K562 (cell line): ENCODE data around the gene MLST8.

Experiments used
- ARHGAP35 ChIP-seq: fragments of 450-650 bp; IDR thresholded peaks from 2 replicates; pipeline ENCODE4 v1.6.1; 2018; ENCODE audit not compliant: partially characterized antibody
- CBX5 ChIP-seq: IDR thresholded peaks from 2 replicates; pipeline ENCODE4 v1.6.1; 2014; ENCODE audit warnings: low read depth, borderline replicate concordance
- CTCF ChIP-seq, 3 experiments: IDR thresholded peaks in 2 of 3; conservative IDR thresholded peaks in 1 of 3; 2 replicates each; pipeline ENCODE4 v1.5.1; 2011 to 2012; ENCODE audit warnings: low read length in 3 of 3, mild to moderate bottlenecking in 3 of 3, control low read depth in 2 of 3, improper control_type of control experiment in 1 of 3, inconsistent platforms in 1 of 3, low read depth in 1 of 3, mixed read lengths in 1 of 3, moderate library complexity in 1 of 3; ENCODE audit not compliant: insufficient read depth in 2 of 3
- EP300 ChIP-seq: IDR thresholded peaks from 2 replicates; pipeline ENCODE4 v1.6.1; 2012; ENCODE audit warnings: low read length, improper control_type of control experiment
- GTF2A2 ChIP-seq: IDR thresholded peaks from 2 replicates; pipeline ENCODE4 v1.6.1; 2016; ENCODE audit warnings: mild to moderate bottlenecking, missing genetic modification characterization, missing compliant biosample characterization
- IRF2 ChIP-seq: sonication (generic); formaldehyde crosslinking; IDR thresholded peaks from 2 replicates; pipeline ENCODE4 v1.8.1; 2022; ENCODE audit warnings: mild to moderate bottlenecking, missing genetic modification reagents
- MAX ChIP-seq: sonication (generic); formaldehyde crosslinking; IDR thresholded peaks from 2 replicates; pipeline ENCODE4 v1.9.0; 2022; ENCODE audit warnings: mild to moderate bottlenecking, missing genetic modification reagents
- MYNN ChIP-seq, 2 experiments: sonication (generic); formaldehyde crosslinking in 1 of 2; IDR thresholded peaks; 2 replicates each; pipeline versions ENCODE4 v1.5.0 to v1.6.1; 2016 to 2020; ENCODE audit warnings: antibody characterized with exemption in 1 of 2, missing genetic modification reagents in 1 of 2
- NFE2 ChIP-seq: IDR thresholded peaks from 2 replicates; pipeline ENCODE4 v1.6.1; 2014; ENCODE audit warnings: antibody characterized with exemption, low read depth
- REST ChIP-seq, 2 experiments: fragments of 450-650 bp; formaldehyde crosslinking in 1 of 2; IDR thresholded peaks; 2 replicates each; pipeline versions ENCODE4 v1.4.0 to v1.6.1; 2014 to 2020; ENCODE audit warnings: mild to moderate bottlenecking in 2 of 2, borderline replicate concordance in 1 of 2, low read depth in 1 of 2
- ZNF561 ChIP-seq: fragments of 450-650 bp; formaldehyde crosslinking; conservative IDR thresholded peaks from 2 replicates; pipeline ENCODE4 v1.4.0; 2020; ENCODE audit warnings: mild to moderate bottlenecking, moderate library complexity

- TF ChIP-seq ARHGAP35 (no peak), REST (IDR thresholded peaks at IDR 0.05; ENCODE audit: borderline replicate concordance) (no peak), REST (CRISPR knock-in tag; IDR thresholded peaks at IDR 0.05; ENCODE audit: low read depth) (no peak), ZNF561 (CRISPR knock-in tag) (no peak), EP300 (no peak), MAX (CRISPR knock-in tag) (no peak), CBX5 (no peak), NFE2 (no peak), IRF2 (CRISPR knock-in tag) (no peak), GTF2A2 (tag) (no peak), MYNN (IDR thresholded peaks at IDR 0.05) (no peak), MYNN (CRISPR knock-in tag; IDR thresholded peaks at IDR 0.05) (no peak), CTCF (IDR thresholded peaks at IDR 0.05 in 2 of 3, conservative IDR thresholded peaks at IDR 0.05 in 1 of 3; ENCODE audit: insufficient read depth in 2 of 3, low read depth in 1 of 3, low read length in 3 of 3) (no peak)
Observed at GRCh38 chr16:2233872-2234812, 28.9 kb downstream of the MLST8 start.
